ENCODE measurements around the gene TMEM19. TPM values are rescaled to one million over a fixed set of nuclear protein-coding genes. Genes with fewer than 3 reads are reported as not detected.
A peak's percentile ranks its signal among the peaks of the same experiment; 100 is the strongest.
"Not testable (repeated sequence)": the region's sequence is repeated elsewhere in the genome, so short reads cannot be mapped to it uniquely, and the experiment has no call there.

Gene TMEM19
- total RNA-seq, 1 donor from 2014 or later = 40.3 TPM

DNA sequence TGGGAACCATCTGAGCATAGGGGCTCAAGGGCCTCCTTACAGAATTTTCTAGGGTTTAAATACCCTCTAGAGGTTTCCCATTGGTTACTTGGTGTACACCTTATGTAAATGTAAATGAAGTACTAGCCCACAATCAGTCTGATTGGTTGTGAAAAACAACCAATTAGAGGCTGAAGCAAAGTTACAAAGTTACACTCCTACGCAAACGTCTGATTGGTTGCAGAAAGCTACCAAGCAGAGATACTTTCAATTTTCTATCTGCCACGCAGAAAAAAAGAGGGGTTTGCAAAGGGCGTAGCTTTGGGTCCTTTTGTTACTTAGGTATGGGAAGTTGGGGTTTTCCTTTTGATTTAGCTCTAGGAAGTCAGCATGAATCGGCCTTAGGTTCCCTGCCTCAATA is 1.8 kb upstream of the TMEM19 start:
- DNase-seq (ENCODE audit: low read depth) = no peak
- no peak overlapping the region for H3K4me3 ChIP-seq (ENCODE audit: low read depth, low read length)
- no peaks in the 10 kb centered on the region for H3K36me3 ChIP-seq (ENCODE audit: control insufficient read depth, insufficient read depth, low read length)
- H3K27me3 ChIP-seq (ENCODE audit: control insufficient read depth, insufficient read depth, low read length) = no peaks in the 10 kb centered on the region
- FAIRE-seq = no peak
- TF ChIP-seq, protein P1, sequence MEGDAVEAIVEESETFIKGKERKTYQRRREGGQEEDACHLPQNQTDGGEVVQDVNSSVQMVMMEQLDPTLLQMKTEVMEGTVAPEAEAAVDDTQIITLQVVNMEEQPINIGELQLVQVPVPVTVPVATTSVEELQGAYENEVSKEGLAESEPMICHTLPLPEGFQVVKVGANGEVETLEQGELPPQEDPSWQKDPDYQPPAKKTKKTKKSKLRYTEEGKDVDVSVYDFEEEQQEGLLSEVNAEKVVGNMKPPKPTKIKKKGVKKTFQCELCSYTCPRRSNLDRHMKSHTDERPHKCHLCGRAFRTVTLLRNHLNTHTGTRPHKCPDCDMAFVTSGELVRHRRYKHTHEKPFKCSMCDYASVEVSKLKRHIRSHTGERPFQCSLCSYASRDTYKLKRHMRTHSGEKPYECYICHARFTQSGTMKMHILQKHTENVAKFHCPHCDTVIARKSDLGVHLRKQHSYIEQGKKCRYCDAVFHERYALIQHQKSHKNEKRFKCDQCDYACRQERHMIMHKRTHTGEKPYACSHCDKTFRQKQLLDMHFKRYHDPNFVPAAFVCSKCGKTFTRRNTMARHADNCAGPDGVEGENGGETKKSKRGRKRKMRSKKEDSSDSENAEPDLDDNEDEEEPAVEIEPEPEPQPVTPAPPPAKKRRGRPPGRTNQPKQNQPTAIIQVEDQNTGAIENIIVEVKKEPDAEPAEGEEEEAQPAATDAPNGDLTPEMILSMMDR (IDR thresholded peaks at IDR 0.05; ENCODE audit: insufficient read depth, low read length, severe bottlenecking) = no peak

DNA sequence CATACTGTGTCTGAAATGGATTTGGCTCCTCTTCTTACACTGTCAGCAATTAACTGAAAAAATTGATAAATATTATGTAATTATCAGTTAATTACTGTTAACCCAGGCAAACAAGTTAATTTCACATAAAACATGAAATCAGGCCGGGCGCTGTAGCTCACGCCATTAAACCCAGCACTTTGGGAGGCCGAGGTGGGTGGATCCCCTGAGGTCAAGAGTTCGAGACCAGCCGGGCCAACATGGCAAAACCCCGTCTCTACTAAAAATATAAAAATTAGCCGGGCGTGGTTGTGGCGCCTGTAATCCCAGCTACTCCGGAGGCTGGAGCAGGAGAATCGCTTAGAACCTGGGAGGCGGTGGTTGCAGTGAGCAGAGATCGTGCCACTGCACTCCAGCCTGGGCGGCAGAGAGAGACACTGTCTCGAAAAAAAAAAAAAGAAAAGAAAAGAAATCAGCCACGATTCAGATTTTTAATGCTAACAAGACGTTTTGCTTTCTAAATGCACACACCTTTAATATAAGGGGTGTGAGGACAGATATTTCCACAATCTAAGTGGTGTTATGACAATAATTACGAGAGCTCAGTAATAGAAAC is 473 bp upstream of the TMEM19 start:
- Histone ChIP-seq H3K27me3 (ENCODE audit: control insufficient read depth, insufficient read depth, low read length) (no peaks in the 10 kb centered on the region), H3K4me3 (ENCODE audit: low read depth, low read length) (peak overlapping the region; percentile 58), H3K36me3 (ENCODE audit: control insufficient read depth, insufficient read depth, low read length) (no peaks in the 10 kb centered on the region)
- TF ChIP-seq, protein P1 (IDR thresholded peaks at IDR 0.05; ENCODE audit: insufficient read depth, low read length, severe bottlenecking) = no peak
- no peak for DNase-seq (ENCODE audit: low read depth)
- no peak for FAIRE-seq

DNA sequence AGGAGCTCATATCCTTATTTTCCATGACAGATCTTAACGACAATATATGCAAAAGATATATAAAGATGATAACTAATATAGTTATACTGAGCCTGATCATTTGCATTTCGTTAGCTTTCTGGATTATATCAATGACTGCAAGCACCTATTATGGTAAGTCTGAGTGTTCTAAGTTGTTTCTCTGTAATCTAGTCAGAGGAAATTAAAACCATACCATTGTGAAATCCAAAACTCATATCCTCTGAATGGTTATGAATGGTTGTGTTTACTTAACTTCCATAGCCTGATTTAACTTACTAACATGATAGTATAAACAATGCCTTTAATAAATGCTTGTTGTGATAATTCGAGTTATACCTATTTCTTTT is 760 bp downstream of the TMEM19 start:
- FAIRE-seq (no peak), DNase-seq (ENCODE audit: low read depth) (peak; percentile 79)
- peak overlapping the region; percentile 58 for H3K4me3 ChIP-seq (ENCODE audit: low read depth, low read length)
- no peaks in the 10 kb centered on the region for H3K36me3 ChIP-seq (ENCODE audit: control insufficient read depth, insufficient read depth, low read length)
- TF ChIP-seq, protein P1 (IDR thresholded peaks at IDR 0.05; ENCODE audit: insufficient read depth, low read length, severe bottlenecking) = no peak
- H3K27me3 ChIP-seq (ENCODE audit: control insufficient read depth, insufficient read depth, low read length) = no peaks in the 10 kb centered on the region

DNA sequence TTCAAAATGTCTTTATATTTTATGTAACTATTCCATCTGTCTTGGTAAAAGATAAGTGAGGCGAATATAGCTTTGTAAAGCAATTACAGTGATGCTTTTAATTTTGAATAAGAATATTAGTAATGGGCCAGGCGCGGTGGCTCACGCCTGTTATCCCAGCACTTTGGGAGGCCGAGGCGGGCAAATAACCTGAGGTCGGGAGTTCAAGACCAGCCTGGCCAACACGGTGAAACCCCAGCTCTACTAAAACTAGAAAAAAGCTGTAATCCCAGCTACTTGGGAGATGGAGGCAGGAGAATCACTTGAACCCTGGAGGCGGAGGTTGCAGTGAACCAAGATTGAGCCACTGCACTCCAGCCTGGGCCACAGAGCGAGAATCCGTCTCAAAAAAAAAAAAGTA is 1.3 kb downstream of the TMEM19 start:
- H3K27me3 ChIP-seq (ENCODE audit: control insufficient read depth, insufficient read depth, low read length); FAIRE-seq; DNase-seq (ENCODE audit: low read depth); H3K36me3 ChIP-seq (ENCODE audit: control insufficient read depth, insufficient read depth, low read length): not testable (repeated sequence)
- peak overlapping the region; percentile 58 for H3K4me3 ChIP-seq (ENCODE audit: low read depth, low read length)

DNA sequence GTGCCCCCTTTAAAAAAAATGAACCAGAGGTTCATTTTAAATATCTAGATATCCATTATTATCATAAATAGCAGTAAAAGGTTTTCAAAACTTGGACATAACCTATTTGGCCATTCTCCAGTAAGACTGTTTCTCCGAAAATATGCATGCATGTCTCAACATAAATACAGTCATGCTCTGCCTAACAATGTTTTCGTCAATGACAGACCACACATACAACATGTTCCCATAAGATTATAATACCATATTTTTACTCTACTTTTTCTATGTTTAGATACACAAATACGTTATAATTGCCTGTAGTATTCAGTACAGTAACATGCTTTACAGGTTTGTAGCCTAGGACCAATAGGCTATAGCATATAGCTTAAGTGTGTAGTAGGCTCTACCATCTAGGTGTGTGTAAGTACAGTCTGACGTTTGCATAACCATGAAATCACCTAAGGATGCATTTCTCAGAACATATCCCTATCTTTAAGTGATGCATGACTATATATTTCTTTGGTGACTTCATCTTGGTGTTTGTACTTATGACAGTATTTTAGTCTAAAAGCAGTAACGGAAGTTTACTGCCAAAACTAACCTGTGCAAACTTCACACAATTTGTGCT is 3.2 kb downstream of the TMEM19 start:
- FAIRE-seq (no peak), DNase-seq (ENCODE audit: low read depth) (peak; percentile 77)
- Histone ChIP-seq H3K27me3 (ENCODE audit: control insufficient read depth, insufficient read depth, low read length) (no peaks in the 10 kb centered on the region), H3K36me3 (ENCODE audit: control insufficient read depth, insufficient read depth, low read length) (no peaks in the 10 kb centered on the region), H3K4me3 (ENCODE audit: low read depth, low read length) (no peak overlapping the region)
- TF ChIP-seq, protein P1 (IDR thresholded peaks at IDR 0.05; ENCODE audit: insufficient read depth, low read length, severe bottlenecking) = no peak

DNA sequence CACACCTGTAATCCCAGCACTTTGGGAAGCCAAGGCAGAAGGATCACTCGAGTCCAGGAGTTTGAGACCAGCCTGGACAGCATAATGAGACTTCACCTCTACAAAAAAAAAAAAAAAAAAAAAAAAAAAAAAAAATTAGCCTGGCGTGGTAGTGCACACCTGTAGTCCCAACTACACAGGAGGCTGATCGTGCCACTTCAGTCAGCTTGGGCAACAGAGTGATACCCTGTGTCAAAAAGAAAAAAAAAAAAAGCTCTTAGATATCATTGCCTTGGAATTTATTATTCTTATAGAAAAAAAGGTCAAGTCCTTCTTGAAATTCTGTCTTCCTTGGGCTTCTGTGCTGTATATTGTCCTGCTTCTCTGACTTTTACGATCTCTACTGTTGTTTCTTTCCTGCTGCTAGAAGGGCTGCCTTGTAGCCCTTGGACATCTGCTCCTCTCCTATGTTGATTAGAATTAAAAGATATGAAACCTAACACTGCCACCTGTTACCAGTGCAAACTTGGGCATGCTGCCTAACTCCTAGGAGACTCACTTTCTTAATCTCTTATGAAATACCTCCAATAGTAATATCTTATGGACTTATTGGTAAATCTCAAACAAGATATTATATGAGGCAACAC is 5.7 kb downstream of the TMEM19 start:
- DNase-seq (ENCODE audit: low read depth) (no peak), FAIRE-seq (no peak)
- Histone ChIP-seq H3K27me3 (ENCODE audit: control insufficient read depth, insufficient read depth, low read length) (no peaks in the 10 kb centered on the region), H3K36me3 (ENCODE audit: control insufficient read depth, insufficient read depth, low read length) (no peaks in the 10 kb centered on the region), H3K4me3 (ENCODE audit: low read depth, low read length) (no peak overlapping the region)
- TF ChIP-seq, protein P1 (IDR thresholded peaks at IDR 0.05; ENCODE audit: insufficient read depth, low read length, severe bottlenecking) = no peak

All from bronchial epithelial cell (primary cell).